ENCODE data around the gene FSTL4. TPM values are rescaled to one million over a fixed set of nuclear protein-coding genes. Genes with fewer than 3 reads are reported as not detected.

Gene FSTL4
- total and polyA plus RNA-seq, 2 of the 4 experiments (the other 2 are of a cell fraction): 0.18 TPM; not detected in 1

DNA sequence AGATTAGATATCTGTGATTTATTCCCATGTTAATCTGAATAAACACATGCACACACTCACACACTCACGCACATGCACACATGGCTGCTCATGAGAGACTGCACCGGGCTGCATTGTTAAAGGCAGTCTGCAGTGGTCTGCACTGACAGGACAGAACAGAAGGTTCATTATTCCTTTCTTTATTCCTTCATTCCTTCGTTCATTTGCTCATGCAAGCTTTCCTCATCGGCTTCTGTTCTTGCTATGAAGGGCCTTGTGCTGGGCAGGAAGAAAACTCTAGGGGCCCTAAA, 41.4 kb upstream of the FSTL4 start:
- Histone ChIP-seq H4K5ac (ENCODE audit: low read depth, low read length) (no peak overlapping the region), H3K9me1 (ENCODE audit: insufficient read depth, low read length) (no peaks in the 10 kb centered on the region), H3K27me3 (ENCODE audit: control insufficient read depth, insufficient read depth, low read length) (no peaks in the 10 kb centered on the region; the same call in none of the 2 replicates), H2AK9ac (replicated peaks; ENCODE audit: low read depth, low read length, poor library complexity) (no peak overlapping the region), H3K9me3 (ENCODE audit: control insufficient read depth, insufficient read depth, low read length) (no peaks in the 10 kb centered on the region), H3K4me2 (ENCODE audit: low read depth, low read length) (no peak overlapping the region), H4K20me1 (ENCODE audit: insufficient read depth, low read length) (no peaks in the 10 kb centered on the region), H3K4me3 (ENCODE audit: insufficient read depth, low read depth, low read length) (no peak overlapping the region), H2BK5ac (ENCODE audit: low read depth, low read length, poor library complexity, severe bottlenecking) (no peak overlapping the region), H3K18ac (ENCODE audit: low read depth, low read length) (no peak overlapping the region), H4K8ac (ENCODE audit: low read depth in 2 of 2, low read length in 2 of 2) (no peak overlapping the region), H2BK120ac (ENCODE audit: low read depth, low read length) (no peak overlapping the region), H2BK20ac (ENCODE audit: low read depth, low read length) (no peak overlapping the region), H2AFZ (replicated peaks; ENCODE audit: low read length, poor library complexity) (no peak overlapping the region), H3K23ac (ENCODE audit: low read depth, low read length) (no peak overlapping the region), H3K14ac (replicated peaks; ENCODE audit: low read depth, low read length) (no peak overlapping the region), H3K36me3 (ENCODE audit: control insufficient read depth, insufficient read depth, low read length) (no peaks in the 10 kb centered on the region), H3K4me1 (ENCODE audit: control insufficient read depth, insufficient read depth, low read length) (no peaks in the 10 kb centered on the region), H2BK15ac (ENCODE audit: low read depth, low read length) (no peak overlapping the region), H3K79me1 (ENCODE audit: low read depth in 1 of 2, low read length in 2 of 2) (no peaks in the 10 kb centered on the region), H3K9ac (ENCODE audit: low read depth, low read length) (no peak overlapping the region), H3K56ac (ENCODE audit: extremely low read depth, insufficient read depth, low read length) (no peak overlapping the region), H3K27ac (ENCODE audit: insufficient read depth, low read length) (no peak overlapping the region), H3K4ac (ENCODE audit: low read depth, low read length) (no peak overlapping the region), H2AK5ac (ENCODE audit: low read depth, low read length) (no peak overlapping the region), H4K91ac (ENCODE audit: insufficient read depth, low read depth, low read length) (no peak overlapping the region)
- TF ChIP-seq NFE2L2 (IDR thresholded peaks at IDR 0.05; ENCODE audit: low read depth, low read length): no peak
- TF ChIP-seq POLR2A (IDR thresholded peaks at IDR 0.05; ENCODE audit: low read depth, low read length): no peak
- TF ChIP-seq RAD21 (IDR thresholded peaks at IDR 0.05; ENCODE audit: low read length): no peak
- TF ChIP-seq BHLHE40 (IDR thresholded peaks at IDR 0.05; ENCODE audit: low read depth, low read length): no peak
- no peak for TF ChIP-seq MAZ (IDR thresholded peaks at IDR 0.05; ENCODE audit: borderline replicate concordance, low read depth, low read length)
- TF ChIP-seq RCOR1 (IDR thresholded peaks at IDR 0.05; ENCODE audit: insufficient replicate concordance, low read length): no peak
- no peak for TF ChIP-seq CTCF (conservative IDR thresholded peaks at IDR 0.05; ENCODE audit: low read depth, low read length)
- no peak for TF ChIP-seq ELK1 (IDR thresholded peaks at IDR 0.05; ENCODE audit: borderline replicate concordance, low read depth, low read length)
- no peak for TF ChIP-seq MXI1 (IDR thresholded peaks at IDR 0.05; ENCODE audit: borderline replicate concordance, low read depth, low read length)
- no peak for TF ChIP-seq RFX5 (IDR thresholded peaks at IDR 0.05; ENCODE audit: low read depth, low read length)
- no peak for TF ChIP-seq MAFK (IDR thresholded peaks at IDR 0.05; ENCODE audit: low read depth, low read length)
- TF ChIP-seq SMC3 (IDR thresholded peaks at IDR 0.05; ENCODE audit: low read depth, low read length): no peak
- TF ChIP-seq USF2 (IDR thresholded peaks at IDR 0.05; ENCODE audit: low read depth, low read length): no peak
- TF ChIP-seq FOS (IDR thresholded peaks at IDR 0.05; ENCODE audit: low read depth, low read length): no peak
- TF ChIP-seq CEBPB (IDR thresholded peaks at IDR 0.05; ENCODE audit: low read depth, low read length): no peak
- TF ChIP-seq CHD1 (IDR thresholded peaks at IDR 0.05; ENCODE audit: low read depth, low read length): no peak
- 46% methylated on average over 2 of the region's 4 CpGs; no CpG with 5 or more reads in 1 of the 2 experiments for WGBS, 2 experiments (ENCODE audit: extremely low coverage in 2 of 2, insufficient read length in 1 of 2)
- ATAC-seq (ENCODE audit: low read depth): no peak
- DNase-seq: no peak
- ChIA-PET CTCF (interaction anchor here (0.6 kb wide), 1 partner anchor 27 kb away, joined by 9 read pairs; no protein-coding TSS in a partner anchor), POLR2A (ENCODE audit: unreplicated experiment) (no interaction called here)
- no TSS peak for BruUV-seq (replicated peaks)
- dilution Hi-C loops (cut with HindIII; ENCODE audit: low sequenced_read_pairs, unreplicated experiment): no loop called here
- intact Hi-C loops (cut with micrococcal nuclease): no loop called here
- in situ Hi-C loops (cut with MboI; ENCODE audit: low sequenced_read_pairs): no loop called here

All from IMR-90 (cell line).